T-helper 2 cell treated with Interferon-gamma antibody and Interleukin-4, amounts not matched to agents 100 ng/mL and 5 ng/mL, for 36 hours (primary cell): Measurements from ENCODE around the gene PTPN18. TPM values are rescaled to one million over a fixed set of nuclear protein-coding genes. Genes with fewer than 3 reads are reported as not detected.

ENCODE experiments used
- intact Hi-C: fragments of 100-400 bp; cut with micrococcal nuclease; formaldehyde crosslinking; loops from one replicate; pipeline ENCODE4 v1.15.1; 2023
- total RNA-seq: library from RNA; stranded (reverse); gene quantifications from 2 replicates; pipeline ENCODE4 v1.2.3, GENCODE V29; 2022

PTPN18 gene
- total RNA-seq, 1 donor from 2014 or later = 95.5 TPM

DNA sequence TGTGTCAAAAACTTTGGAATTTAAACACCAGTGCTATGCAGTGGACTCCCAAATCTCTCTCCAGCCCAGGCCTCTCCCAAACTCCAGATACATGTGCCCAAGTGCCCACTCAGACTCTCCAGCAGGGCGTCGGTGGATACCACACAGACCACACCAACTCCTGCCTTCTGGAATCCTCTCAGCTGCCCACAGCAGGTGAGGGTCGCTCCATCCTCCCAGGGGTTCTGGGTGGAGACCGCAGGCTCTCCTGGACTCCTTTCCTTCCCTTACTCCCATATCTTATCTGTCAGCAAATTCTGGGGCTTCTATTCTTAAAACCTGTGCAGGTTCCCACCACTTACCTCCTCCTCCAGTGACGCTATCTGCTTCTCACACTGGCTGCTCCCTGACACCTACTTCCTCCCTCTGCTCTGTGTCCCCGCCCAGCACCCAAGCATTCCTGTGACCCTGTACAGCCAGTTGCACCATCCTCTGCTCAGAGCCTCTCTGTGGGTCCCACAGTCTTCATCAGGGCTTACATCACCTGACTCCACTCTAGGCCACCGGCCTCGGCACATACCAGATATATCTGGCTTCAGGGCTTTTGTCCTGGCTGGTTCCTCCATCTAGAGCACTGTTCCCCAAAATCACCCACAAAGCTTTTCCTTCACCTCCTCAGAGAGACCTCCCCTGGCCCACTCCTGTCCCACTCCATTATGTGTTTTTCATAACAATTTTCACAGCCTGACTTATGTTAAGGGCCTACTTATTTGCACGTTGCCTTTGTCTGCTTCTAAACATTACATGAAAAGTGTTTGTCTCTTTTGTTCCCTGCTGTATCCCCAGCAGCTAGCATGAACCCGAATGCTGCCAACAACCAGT, 15.7 kb upstream of the PTPN18 start:
- intact Hi-C loops = loop anchor here (5.0 kb wide), 2 partner anchors 752 to 1152 kb away; partner anchors contain the start of genes FAM168B and MZT2A

GRCh38 chr2:130341562-130342019, 14.3 kb upstream of the PTPN18 start:
- intact Hi-C loops = loop anchor here (1.0 to 5.0 kb wide), 9 partner anchors 15 to 1151 kb away; partner anchors contain the start of genes FAM168B, MZT2A, PTPN18 and SMPD4

DNA sequence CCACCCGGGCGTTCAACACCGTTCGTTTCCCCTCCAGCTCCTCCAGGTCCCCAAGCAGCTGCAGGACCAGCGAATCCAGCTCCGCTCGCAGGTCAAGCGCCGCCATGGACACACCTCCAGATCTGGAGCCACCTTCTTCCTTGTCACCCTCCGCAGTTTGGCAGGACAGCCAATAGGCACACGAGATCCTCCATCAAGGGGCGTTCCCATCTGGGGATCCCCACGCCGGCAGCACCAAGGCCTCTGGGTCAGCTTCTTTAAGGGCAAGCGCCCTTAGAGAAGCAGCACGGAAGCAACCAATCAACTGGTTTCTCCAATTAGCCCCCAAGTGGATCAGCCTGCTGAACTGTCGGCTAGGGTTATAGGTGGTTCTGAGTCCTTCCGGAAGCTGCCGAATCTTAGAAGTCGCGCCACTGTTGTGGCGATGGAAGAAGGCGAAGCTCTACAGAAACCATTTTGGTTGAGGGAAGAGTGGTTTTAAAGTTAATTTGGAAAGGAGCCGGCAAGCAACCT, 13.8 kb upstream of the PTPN18 start:
- intact Hi-C loops = loop anchor here (1.0 to 5.0 kb wide), 9 partner anchors 14 to 1150 kb away; partner anchors contain the start of genes FAM168B, MZT2A, PTPN18 and SMPD4

DNA sequence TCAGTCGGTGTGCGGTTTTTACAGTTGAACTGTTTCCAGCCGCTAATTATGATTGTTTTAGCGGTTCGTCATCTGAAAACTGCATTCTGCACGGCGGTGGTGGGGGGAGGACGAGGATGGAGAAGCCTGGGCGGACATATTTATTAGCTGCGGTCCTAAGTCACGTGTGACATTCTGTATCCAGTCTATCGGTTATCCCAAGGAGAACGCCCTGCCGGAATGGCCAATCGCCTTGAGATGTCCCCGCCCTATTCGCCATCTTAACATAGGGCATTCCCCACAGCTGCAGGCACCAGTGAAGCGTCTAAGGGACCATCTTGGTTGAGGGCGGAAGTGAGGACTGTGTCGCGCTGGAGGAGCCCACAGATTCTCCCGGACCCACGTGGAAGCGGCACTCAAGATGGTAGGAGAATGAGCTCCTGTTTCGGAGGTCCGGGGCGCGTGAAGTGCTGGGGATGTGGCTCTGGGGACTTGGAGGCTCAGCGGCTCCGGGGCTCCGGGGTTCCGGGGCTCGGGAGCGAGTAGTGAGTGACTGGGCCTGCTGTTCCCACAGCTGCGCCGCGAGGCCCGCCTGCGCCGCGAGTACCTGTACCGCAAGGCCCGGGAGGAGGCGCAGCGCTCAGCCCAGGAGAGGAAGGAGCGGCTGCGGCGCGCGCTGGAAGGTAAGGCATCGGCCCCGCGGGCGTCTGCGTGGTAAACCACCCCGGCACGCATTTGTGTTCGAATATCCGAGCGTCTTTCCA, 13.2 kb upstream of the PTPN18 start, which contains the start of gene IMP4:
TSS of gene IMP4 (plus strand) at position 365 of the 743 bp plus-strand sequence. CDS start at position 401, 36 bp downstream.
- intact Hi-C loops = loop anchor here (1.0 to 5.0 kb wide), 9 partner anchors 14 to 1150 kb away; partner anchors contain the start of genes FAM168B, MZT2A, PTPN18 and SMPD4

GRCh38 chr2:130344578-130344977, 11.3 kb upstream of the PTPN18 start:
- intact Hi-C loops = loop anchor here (5.0 kb wide), 2 partner anchors 748 to 1148 kb away; partner anchors contain the start of genes FAM168B and MZT2A

DNA sequence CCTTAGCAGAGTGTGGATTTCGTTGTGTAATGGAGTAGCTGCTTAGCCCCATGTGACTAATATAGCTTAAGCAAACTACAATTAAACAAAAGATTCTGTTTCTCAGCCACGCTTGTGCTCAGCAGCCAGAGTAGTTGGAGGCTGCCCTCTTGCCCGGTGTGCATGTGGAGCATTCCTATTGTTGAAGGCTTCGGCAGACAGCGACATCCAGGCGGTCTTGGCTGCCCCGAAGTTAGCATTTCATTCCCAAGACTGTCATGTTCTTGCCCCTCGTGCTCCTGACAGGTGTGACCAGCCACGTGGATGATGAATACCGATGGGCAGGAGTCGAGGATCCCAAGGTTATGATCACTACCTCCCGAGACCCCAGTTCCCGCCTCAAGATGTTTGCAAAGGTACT, 10.8 kb upstream of the PTPN18 start:
- intact Hi-C loops = no loop called here

GRCh38 chr2:130345611-130346010, 10.2 kb upstream of the PTPN18 start:
- intact Hi-C loops = no loop called here

GRCh38 chr2:130346041-130346740, 9.7 kb upstream of the PTPN18 start:
- intact Hi-C loops = no loop called here

- intact Hi-C loops = no loop called here
These were observed 9.2 kb upstream of the PTPN18 start for GRCh38 chr2:130346741-130347066.

- intact Hi-C loops = no loop called here
These were observed 8.5 kb upstream of the PTPN18 start for GRCh38 chr2:130347220-130347925.

DNA sequence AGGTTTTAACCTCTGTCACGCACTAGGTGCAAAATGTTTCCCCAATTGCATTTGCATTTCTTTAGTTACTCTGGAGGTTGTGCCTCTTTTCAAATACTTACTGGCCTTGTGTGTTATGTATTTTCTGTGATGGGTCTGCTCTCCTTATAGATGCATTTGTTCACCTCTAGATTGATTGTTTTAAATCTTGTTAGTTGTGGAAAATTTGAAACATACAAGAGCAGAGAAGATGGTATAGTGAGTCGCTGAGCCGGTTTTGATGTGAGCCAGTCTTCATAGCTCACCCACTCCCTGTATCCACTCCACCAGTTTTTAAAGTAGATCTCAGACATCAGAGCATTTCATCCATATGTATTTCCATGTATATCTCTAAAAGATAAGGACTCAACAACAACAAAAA, 6.7 kb upstream of the PTPN18 start:
- intact Hi-C loops = no loop called here

DNA sequence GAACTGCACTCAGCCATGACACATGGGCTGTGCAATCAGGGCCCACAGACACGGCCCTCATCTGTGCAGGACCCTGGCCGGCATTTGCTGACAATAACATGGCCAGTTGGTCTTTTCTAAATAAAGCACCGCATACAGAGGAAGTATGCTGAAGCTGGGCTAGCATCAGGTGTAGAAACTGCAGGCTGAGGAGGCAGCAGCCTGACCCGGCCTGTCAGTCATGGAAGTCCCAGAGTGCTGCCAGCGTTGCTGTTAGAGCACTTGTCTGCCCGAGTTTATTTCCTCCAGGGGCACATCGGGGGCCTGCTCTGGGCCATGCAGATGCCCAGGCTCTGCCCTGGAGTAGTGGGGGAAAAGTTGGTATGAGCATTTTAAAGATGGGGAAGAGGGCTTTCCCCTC, 4.1 kb upstream of the PTPN18 start:
- intact Hi-C loops = no loop called here

DNA sequence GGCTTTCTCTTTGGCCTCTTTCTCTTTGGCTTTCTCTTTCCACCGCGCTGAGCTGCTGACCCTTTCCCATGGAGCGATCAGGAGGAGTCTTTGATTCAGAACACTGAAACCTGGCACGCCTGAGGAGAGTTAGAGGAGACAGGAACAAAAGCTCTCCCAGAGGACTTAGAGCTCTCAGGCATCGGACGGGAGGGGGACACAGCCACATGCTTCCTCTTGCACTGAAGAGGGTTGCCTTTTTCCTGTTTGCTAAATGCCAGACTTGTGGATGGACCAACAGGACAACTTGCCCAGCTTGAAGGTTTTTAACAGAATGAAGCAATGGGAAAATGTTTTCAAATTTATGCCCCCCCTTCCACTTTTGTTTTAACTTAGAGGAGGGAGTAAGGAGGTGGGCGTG, 3.6 kb upstream of the PTPN18 start:
- intact Hi-C loops = no loop called here

DNA sequence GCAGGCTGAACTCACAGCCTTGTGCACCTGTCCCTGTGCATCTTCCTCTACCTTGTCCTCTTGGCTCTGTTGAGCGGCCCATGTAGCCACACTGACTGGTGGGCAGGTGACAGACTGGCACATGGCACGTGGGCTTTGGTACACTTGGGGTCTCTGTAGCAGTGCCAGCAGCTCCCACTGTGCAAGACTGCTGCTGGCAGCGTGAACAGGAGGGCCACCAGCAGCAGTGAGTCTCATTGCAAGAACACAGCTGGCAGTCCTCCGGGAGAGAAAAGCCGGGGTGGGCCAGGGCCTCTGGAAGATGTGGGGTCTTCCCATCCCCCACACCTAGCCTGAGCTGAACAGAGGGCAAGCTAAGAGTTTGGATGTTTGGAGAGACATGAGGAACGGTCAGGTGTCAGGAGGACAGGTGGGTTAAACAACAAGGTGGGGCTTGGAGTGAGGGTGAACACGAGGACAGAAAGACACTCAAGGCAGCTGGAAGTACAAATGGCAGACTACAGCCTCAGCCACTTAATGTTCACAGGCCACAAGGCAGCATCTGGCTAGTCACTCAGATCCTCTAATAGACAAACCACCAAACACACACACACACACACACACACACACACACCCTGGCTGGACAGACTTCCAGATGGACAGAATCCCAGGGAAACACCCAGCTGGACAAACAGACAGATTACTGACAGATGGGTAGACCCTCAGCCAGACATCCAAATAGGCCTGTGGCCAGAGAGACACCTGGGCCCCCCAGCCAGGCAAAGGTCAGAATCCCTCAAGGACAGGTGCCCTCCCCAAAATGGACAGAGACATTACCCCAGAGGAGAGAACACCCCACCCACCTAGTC, 2.3 kb upstream of the PTPN18 start:
- intact Hi-C loops = no loop called here

GRCh38 chr2:130354139-130354428, 1.8 kb upstream of the PTPN18 start:
- intact Hi-C loops = no loop called here

GRCh38 chr2:130355172-130355577, 681 bp upstream of the PTPN18 start:
- intact Hi-C loops = loop anchor here (1.0 kb wide), 1 partner anchor 36 kb away; no protein-coding TSS in a partner anchor

DNA sequence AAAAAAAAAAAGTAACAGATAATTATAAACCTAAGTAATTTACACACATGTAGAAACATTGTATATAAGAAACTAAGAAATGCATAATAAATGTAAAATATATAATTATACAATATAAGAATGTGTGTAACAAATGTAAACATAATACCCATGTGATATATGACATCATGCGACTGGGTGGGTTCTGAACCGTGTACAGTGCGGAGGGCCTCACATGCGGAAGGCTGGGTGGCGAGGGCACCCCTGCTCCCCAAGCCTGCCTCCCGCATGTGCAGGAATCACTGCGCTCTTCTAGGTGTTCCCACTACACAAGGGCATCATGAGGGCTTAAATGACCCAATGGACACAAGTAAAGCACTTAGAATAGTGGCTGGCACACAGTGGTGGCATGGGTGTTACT, 2.0 kb downstream of the PTPN18 start:
- intact Hi-C loops = no loop called here

DNA sequence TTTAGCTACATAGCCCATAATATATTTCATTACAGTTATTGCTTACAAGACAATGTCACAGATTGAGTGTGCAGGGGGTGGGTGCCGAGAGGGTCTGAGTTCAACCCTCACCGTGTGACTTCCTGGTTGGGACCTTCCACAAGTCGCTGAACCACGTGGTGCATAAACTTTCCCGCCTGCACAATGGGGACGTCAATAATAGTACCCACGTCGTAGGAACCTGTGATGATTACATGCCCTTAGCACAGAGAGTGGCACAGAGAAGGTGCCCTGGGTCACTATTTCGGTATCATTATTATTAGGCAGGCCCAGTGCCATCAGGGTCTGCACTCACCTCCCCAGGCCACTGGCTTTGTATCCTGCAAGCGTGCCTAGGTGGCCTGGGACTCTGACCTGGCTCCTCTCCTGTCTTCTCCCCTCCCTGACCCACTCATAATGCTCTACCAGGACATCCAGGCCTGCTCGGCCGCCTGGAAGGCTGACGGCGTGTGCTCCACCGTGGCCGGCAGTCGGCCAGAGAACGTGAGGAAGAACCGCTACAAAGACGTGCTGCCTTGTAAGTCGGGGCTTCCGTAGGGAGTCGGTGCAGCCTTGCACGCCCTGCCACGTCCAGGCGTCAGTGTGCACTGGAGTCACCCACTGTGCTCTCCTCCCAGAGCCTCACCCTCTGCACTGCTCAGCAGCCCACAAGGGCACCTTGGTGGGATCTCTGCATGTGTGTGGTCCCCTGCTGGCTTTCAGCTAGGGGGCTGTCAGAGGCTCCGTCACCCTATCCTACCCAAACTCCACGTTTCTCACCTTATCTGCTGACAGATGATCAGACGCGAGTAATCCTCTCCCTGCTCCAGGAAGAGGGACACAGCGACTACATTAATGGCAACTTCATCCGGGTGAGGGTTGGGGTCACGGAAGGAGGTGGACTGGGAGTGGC, 2.8 kb downstream of the PTPN18 start:
- intact Hi-C loops = no loop called here

DNA sequence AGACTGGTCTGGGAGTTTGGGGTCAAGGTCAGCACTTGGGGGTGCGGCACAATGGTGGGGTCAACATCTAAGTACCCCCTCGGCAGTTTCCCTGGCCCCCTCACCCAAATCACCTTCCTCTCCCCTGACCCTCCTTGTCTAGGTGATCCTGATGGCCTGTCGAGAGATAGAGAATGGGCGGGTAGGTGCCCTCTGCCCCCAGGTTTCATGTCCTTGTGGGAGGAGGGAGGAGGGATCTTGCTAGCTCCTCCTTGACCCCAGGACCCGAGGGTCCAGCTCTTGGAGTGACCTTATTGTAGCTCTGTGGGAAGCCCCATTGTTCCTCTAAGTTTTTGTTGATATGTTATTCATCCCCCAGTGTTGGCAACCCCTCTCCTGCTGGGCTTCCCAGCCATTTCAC, 3.6 kb downstream of the PTPN18 start:
- intact Hi-C loops = no loop called here
